SK-N-SH treated with all-trans-retinoic acid at 6 μM for 48 hours (cell line): ENCODE measurements around the gene PLCZ1.

Source experiments
- CSRNP3 ChIP-seq: fragments of 250-450 bp; sonication (Bioruptor Pico); IDR thresholded peaks from 2 replicates; pipeline ENCODE4 v1.5.1; 2021; ENCODE audit warnings: mild to moderate bottlenecking, moderate library complexity
- GLIS3 ChIP-seq: fragments of 250-450 bp; sonication (Bioruptor Pico); IDR thresholded peaks from 2 replicates; pipeline ENCODE4 v1.5.0; 2020; ENCODE audit warnings: mild to moderate bottlenecking, moderate library complexity
- PATZ1 ChIP-seq: fragments of 250-450 bp; sonication (Bioruptor Pico); IDR thresholded peaks from 2 replicates; pipeline ENCODE4 v1.8.0; 2020; ENCODE audit warnings: mild to moderate bottlenecking, moderate library complexity, borderline replicate concordance
- POU6F1 ChIP-seq: fragments of 250-450 bp; sonication (Bioruptor Pico); IDR thresholded peaks from 2 replicates; pipeline ENCODE4 v1.8.0; 2021; ENCODE audit warnings: low read depth, mild to moderate bottlenecking, moderate library complexity, borderline replicate concordance
- SNAI2 ChIP-seq: fragments of 250-450 bp; sonication (Bioruptor Pico); IDR thresholded peaks from 2 replicates; pipeline ENCODE4 v1.5.0; 2020; ENCODE audit warnings: mild to moderate bottlenecking, moderate library complexity
- ZC3H10 ChIP-seq: fragments of 250-450 bp; sonication (Bioruptor Pico); IDR thresholded peaks from 2 replicates; pipeline ENCODE4 v1.5.1; 2021; ENCODE audit warnings: mild to moderate bottlenecking, moderate library complexity
- ZFP3 ChIP-seq: fragments of 250-450 bp; sonication (Bioruptor Pico); IDR thresholded peaks from 2 replicates; pipeline ENCODE4 v1.5.0; 2020; ENCODE audit warnings: mild to moderate bottlenecking, moderate library complexity

GRCh38 chr12:18720690-18721089, 17.1 kb downstream of the PLCZ1 start:
- TF ChIP-seq GLIS3 (no peak), ZC3H10 (CRISPR knock-in tag) (no peak), ZFP3 (CRISPR knock-in tag) (no peak), CSRNP3 (CRISPR knock-in tag) (no peak), PATZ1 (CRISPR knock-in tag) (no peak), SNAI2 (CRISPR knock-in tag) (no peak), POU6F1 (no peak)
